Tibial nerve (tissue), 4 donors: Measurements from ENCODE around the gene SKAP1. TPM values are rescaled to one million over a fixed set of nuclear protein-coding genes. Genes with fewer than 3 reads are reported as not detected.
"Not testable (repeated sequence)": the region's sequence is repeated elsewhere in the genome, so short reads cannot be mapped to it uniquely, and the experiment has no call there.

Experiments
- DNase-seq, 2 donors: peaks; one replicate each; pipeline ENCODE4 v3.0.0-alpha.2; 2019; ENCODE audit warnings: low spot score in 2 of 2
- H3K27ac ChIP-seq, 4 donors: fragments of 200-600 bp; sonication (generic) in 3 of 4; one replicate each; pipeline ENCODE4 v1.5.1; 2017 to 2019; ENCODE audit warnings: mild to moderate bottlenecking in 1 of 4
- H3K27me3 ChIP-seq, 2 donors: fragments of 200-600 bp; sonication (generic) in 1 of 2; one replicate each; pipeline versions ENCODE4 v1.5.1 to v1.6.0; 2017 to 2019
- H3K36me3 ChIP-seq, 3 donors: fragments of 200-600 bp; sonication (generic); one replicate each; pipeline ENCODE4 v1.5.1; 2018 to 2019
- H3K4me1 ChIP-seq, 4 donors: fragments of 200-600 bp; sonication (generic) in 3 of 4; one replicate each; pipeline ENCODE4 v1.5.1; 2017 to 2019
- H3K4me3 ChIP-seq, 4 donors: fragments of 200-600 bp; sonication (generic) in 3 of 4; one replicate each; pipeline ENCODE4 v1.5.1; 2017 to 2019; ENCODE audit warnings: mild to moderate bottlenecking in 1 of 4, moderate library complexity in 1 of 4
- H3K9me3 ChIP-seq, 4 donors: fragments of 200-600 bp; sonication (generic) in 3 of 4; one replicate each; pipeline ENCODE4 v1.5.1; 2017 to 2019
- CTCF ChIP-seq, 5 experiments: fragments of 200-600 bp in 3 of 5; fragments of 450-650 bp in 2 of 5; sonication (generic) in 3 of 5; IDR thresholded peaks; one replicate each; pipeline ENCODE4 v1.5.1; 2016 to 2019; ENCODE audit warnings: antibody characterized with exemption in 5 of 5, mild to moderate bottlenecking in 3 of 5, moderate library complexity in 2 of 5
- EP300 ChIP-seq, 2 donors: sonication (generic); formaldehyde crosslinking; IDR thresholded peaks; one replicate each; pipeline ENCODE4 v1.6.1; 2017; ENCODE audit warnings: antibody characterized with exemption in 2 of 2, mild to moderate bottlenecking in 1 of 2
- POLR2A ChIP-seq, 2 donors: fragments of 450-650 bp; IDR thresholded peaks; one replicate each; pipeline ENCODE4 v1.6.1; 2017; ENCODE audit warnings: antibody characterized with exemption in 2 of 2, mild to moderate bottlenecking in 2 of 2, moderate library complexity in 2 of 2
- WGBS, 2 donors: methylation state at CpG; one replicate each; pipeline ENCODE4 v1.1.5; 2018; 5-methylcytosine and 5-hydroxymethylcytosine counted together
- total RNA-seq, 4 donors: library from RNA; depleted of rRNA; stranded (reverse); fragments of >200 nt; gene quantifications; one replicate each; pipeline ENCODE4 v1.1.0, GENCODE V29; 2016

The SKAP1 gene
- total RNA-seq, 4 donors from 2014 or later, result 0.59 to 2.0 (median 1.3) TPM

DNA sequence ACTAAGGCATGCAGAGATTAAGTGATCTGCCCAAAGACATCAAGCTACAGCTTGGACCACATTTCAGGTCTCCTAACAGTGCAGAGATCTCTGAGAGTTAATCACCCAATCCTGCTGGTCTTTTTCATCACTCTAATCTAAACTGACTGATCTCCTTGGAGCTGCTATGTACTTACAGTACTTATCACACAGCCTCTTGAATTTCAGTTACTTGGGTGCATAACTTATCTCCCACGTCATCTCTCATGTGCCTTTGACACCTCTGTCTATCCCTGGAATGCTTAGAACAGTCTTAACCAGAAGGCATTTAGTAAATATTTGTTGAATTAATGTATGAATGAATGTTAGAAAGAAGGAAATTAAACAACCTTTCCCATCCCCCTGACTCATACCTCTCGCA, 183.4 kb downstream of the SKAP1 start:
- Histone ChIP-seq H3K9me3 (no peaks in the 10 kb centered on the region), H3K27ac (no peak overlapping the region), H3K36me3 (no peaks in the 10 kb centered on the region), H3K4me3 (no peak overlapping the region), H3K27me3 (peaks cover 0 to 17% of the 10 kb centered on the region in 2 donors), H3K4me1 (peaks cover 0 to 8% (median 0%) of the 10 kb centered on the region in 4 donors)
- DNase-seq, result no peak
- 82 to 83% methylated on average over 2 of the region's 2 CpGs for WGBS, 2 donors
- TF ChIP-seq POLR2A (IDR thresholded peaks at IDR 0.05) (no peak), EP300 (IDR thresholded peaks at IDR 0.05) (no peak), CTCF (IDR thresholded peaks at IDR 0.05) (no peak)

GRCh38 chr17:48245465-48246033, 184.5 kb downstream of the SKAP1 start:
- not testable (repeated sequence) for DNase-seq, H3K9me3 ChIP-seq, H3K4me3 ChIP-seq, H3K36me3 ChIP-seq, H3K27ac ChIP-seq
- WGBS, 2 donors, result 87 to 92% methylated on average over 5 of the region's 5 CpGs
- Histone ChIP-seq H3K4me1 (peaks cover 0 to 18% (median 9%) of the 10 kb centered on the region in 4 donors), H3K27me3 (peaks cover 0 to 17% of the 10 kb centered on the region in 2 donors)

- H3K9me3 ChIP-seq, result no peaks in the 10 kb centered on the region
- no peak for TF ChIP-seq POLR2A (IDR thresholded peaks at IDR 0.05)
- peaks cover 0 to 26% (median 12%) of the 10 kb centered on the region in 4 donors for H3K4me1 ChIP-seq
- no peak overlapping the region for H3K27ac ChIP-seq
- no peak overlapping the region for H3K4me3 ChIP-seq
- no peak for DNase-seq
- no peaks in the 10 kb centered on the region for H3K36me3 ChIP-seq
- 22 to 46% methylated on average over 1 of the region's 1 CpG for WGBS, 2 donors
- H3K27me3 ChIP-seq, result peaks cover 0 to 17% of the 10 kb centered on the region in 2 donors
Observed at GRCh38 chr17:48244814-48245213, 185.2 kb downstream of the SKAP1 start.

- Histone ChIP-seq H3K9me3 (no peaks in the 10 kb centered on the region), H3K27ac (no peak overlapping the region), H3K27me3 (peaks cover 0 to 17% of the 10 kb centered on the region in 2 donors), H3K4me3 (no peak overlapping the region), H3K36me3 (no peaks in the 10 kb centered on the region), H3K4me1 (peaks cover 0 to 27% (median 12%) of the 10 kb centered on the region in 4 donors)
- no peak for TF ChIP-seq EP300 (IDR thresholded peaks at IDR 0.05)
- no peak for TF ChIP-seq POLR2A (IDR thresholded peaks at IDR 0.05)
- TF ChIP-seq CTCF (IDR thresholded peaks at IDR 0.05), result no peak
- no peak for DNase-seq
- 28 to 40% methylated on average over 3 of the region's 3 CpGs for WGBS, 2 donors
Observed at GRCh38 chr17:48244121-48244711, 185.8 kb downstream of the SKAP1 start.

DNA sequence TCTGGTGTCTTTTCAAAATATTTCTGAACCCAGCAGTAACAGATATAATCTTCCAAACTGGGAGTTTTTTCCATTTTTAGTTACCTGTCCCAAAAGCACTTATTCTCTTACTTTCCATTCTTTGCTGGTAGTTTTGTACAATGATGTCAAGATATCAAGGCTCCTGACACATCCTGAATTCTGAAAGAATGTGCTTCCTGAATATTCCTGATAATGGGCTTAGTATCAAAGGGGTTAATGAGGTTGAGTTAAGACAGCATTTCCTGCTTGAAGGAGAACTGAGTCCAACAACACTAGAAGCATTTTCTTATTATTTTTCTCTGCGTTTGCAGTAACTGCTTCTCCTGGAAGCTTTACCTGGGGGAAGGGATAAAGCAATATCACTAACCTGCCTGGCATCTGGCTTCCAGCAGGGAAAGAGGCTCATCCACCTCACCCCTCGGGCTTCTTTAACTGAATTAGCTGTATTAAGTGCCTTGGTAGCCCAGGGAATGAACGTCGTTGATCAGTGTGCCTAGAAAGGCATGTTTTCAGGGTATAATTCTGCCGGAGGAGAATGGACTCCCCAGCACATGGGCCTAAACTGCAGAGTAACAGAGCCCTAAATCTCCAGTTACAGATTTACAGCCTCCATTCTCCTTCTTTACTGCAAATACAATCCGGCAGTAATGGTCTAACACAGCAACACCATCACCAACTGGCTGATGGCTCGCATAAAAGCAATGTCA, 188.1 kb downstream of the SKAP1 start:
- peaks cover 0 to 14% of the 10 kb centered on the region in 2 donors for H3K27me3 ChIP-seq
- H3K36me3 ChIP-seq, result no peaks in the 10 kb centered on the region
- TF ChIP-seq POLR2A (IDR thresholded peaks at IDR 0.05) (no peak), EP300 (IDR thresholded peaks at IDR 0.05) (no peak), CTCF (IDR thresholded peaks at IDR 0.05) (no peak)
- no peak overlapping the region for H3K27ac ChIP-seq
- H3K4me1 ChIP-seq, result peaks cover 0 to 27% (median 12%) of the 10 kb centered on the region in 4 donors
- no peaks in the 10 kb centered on the region for H3K9me3 ChIP-seq
- WGBS, 2 donors, result 59 to 68% methylated on average over 7 of the region's 7 CpGs
- no peak overlapping the region for H3K4me3 ChIP-seq
- no peak for DNase-seq

DNA sequence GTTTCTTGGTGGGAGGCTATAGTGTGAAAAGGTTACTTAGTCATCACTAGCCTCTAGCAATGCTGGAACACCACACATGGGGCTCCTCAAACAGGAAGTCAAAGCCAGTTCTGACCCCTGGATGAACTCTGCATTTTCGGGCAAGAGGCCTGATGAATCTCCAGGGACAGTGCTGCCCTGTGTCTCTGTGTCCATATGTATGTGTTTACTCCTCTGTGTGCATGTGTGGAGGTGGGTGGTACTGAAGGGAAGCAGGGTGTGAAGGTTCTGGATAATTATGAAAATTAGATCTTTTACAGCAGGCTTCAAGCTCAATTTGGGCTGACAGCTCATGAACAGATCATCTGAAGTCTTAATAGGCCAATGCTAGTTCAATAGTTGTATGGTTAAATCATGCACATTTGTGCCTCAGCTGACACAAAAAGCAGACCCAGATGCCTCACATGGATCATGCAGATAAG, 188.9 kb downstream of the SKAP1 start:
- peaks cover 0 to 8% of the 10 kb centered on the region in 2 donors for H3K27me3 ChIP-seq
- H3K36me3 ChIP-seq, result no peaks in the 10 kb centered on the region
- peaks cover 0 to 27% (median 12%) of the 10 kb centered on the region in 4 donors for H3K4me1 ChIP-seq
- no peaks in the 10 kb centered on the region for H3K9me3 ChIP-seq
- no peak overlapping the region for H3K4me3 ChIP-seq
- peak overlapping the region in 1 of 4 donors; percentile 33 for H3K27ac ChIP-seq
- DNase-seq, result peak in 1 of 2 donors; percentile 7
- TF ChIP-seq EP300 (IDR thresholded peaks at IDR 0.05) (no peak), POLR2A (IDR thresholded peaks at IDR 0.05) (no peak), CTCF (IDR thresholded peaks at IDR 0.05) (no peak)
- WGBS, 2 donors, result 0% methylated on average over 1 of the region's 1 CpG
